HG03139 (cell line): ENCODE results near the gene RNF44.
A peak's percentile ranks its signal among the peaks of the same experiment; 100 is the strongest.
"Not testable (repeated sequence)": the region's sequence is repeated elsewhere in the genome, so short reads cannot be mapped to it uniquely, and the experiment has no call there.

Experiments
- ATAC-seq: cut with Tn5 transposase; IDR thresholded peaks from one replicate; pipeline ENCODE4 v1.9.1; 2021; ENCODE audit not compliant: unreplicated experiment

RNF44 gene

DNA sequence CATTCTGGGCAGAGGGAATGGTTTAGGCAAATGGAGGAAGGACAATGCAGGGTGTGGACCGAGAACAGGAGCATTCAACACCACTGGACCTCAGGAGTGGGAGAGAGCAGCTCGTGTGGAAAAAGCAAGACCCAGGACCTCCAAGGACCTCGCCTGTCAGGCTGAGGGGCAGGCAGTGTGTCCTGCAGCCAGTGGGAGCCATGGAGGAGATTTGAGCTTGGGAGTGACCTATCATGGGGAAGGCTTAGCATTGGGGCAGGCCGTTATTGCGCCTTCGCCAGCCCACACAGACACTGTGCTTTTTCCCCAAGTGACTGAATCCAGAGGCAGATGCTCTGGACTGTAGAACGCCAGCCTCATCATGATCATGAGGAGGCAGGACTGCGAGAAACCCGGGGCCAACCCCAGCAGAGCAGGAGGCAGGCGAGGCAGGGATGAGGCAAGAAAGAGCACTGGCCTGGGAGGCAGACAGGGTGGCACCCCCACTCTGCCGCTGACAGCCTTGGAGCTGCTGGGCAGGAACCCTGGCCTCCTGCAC is 15.2 kb upstream of the RNF44 start:
- no peak for ATAC-seq

- not testable (repeated sequence) for ATAC-seq
These were observed 13.7 kb upstream of the RNF44 start for GRCh38 chr5:176550937-176551336.

- ATAC-seq: no peak
These were observed 13.2 kb upstream of the RNF44 start for GRCh38 chr5:176550275-176550831.

DNA sequence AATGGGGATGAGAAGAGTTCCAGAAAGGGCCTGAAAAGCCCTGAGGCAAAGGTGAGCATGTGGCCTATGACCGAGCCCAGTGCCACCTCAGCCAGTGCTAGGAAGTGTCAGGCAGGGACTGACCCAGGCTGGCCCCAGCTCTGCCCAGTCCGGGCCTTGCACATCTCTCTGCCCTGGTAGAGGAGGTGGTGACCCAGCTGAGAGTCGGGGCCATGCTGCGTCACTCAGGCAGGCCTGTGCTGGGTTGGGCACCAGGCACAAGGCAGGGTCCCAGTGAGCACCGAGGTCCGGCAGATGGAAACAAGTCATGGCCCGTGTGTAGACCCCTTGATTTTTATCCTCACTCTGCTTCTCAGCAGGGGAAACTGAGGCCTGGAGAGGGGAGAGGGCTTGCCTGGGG is 12.7 kb upstream of the RNF44 start:
- ATAC-seq: no peak

GRCh38 chr5:176548967-176549444 is 11.8 kb upstream of the RNF44 start, which contains the start of gene CDHR2:
Gene CDHR2 (plus strand): TSS chr5:176549342. CDS start chr5:176565353, 16,011 bp downstream.
- no peak for ATAC-seq

DNA sequence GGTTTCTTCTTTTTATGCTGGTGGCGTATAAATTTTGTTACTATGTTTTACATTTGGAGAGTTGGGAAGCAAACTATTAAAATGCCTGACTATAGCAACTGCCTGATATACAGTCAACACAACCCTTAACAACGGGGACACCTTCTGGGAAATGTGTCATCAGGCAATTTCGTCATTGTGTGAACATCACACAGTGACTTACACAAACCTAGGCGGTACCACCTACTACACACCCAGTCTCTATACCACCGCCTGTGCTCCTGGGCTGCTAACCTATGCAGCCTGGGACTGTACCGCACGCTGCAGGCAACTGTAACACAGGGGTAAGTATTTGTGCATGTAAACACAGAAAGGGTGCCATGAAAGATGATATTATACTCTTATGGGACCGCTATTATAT is 10.6 kb upstream of the RNF44 start:
- ATAC-seq: no peak

- no peak for ATAC-seq
These were observed 8.7 kb upstream of the RNF44 start for GRCh38 chr5:176545737-176546509.

- no peak for ATAC-seq
These were observed 8.2 kb upstream of the RNF44 start for GRCh38 chr5:176545388-176545736.

DNA sequence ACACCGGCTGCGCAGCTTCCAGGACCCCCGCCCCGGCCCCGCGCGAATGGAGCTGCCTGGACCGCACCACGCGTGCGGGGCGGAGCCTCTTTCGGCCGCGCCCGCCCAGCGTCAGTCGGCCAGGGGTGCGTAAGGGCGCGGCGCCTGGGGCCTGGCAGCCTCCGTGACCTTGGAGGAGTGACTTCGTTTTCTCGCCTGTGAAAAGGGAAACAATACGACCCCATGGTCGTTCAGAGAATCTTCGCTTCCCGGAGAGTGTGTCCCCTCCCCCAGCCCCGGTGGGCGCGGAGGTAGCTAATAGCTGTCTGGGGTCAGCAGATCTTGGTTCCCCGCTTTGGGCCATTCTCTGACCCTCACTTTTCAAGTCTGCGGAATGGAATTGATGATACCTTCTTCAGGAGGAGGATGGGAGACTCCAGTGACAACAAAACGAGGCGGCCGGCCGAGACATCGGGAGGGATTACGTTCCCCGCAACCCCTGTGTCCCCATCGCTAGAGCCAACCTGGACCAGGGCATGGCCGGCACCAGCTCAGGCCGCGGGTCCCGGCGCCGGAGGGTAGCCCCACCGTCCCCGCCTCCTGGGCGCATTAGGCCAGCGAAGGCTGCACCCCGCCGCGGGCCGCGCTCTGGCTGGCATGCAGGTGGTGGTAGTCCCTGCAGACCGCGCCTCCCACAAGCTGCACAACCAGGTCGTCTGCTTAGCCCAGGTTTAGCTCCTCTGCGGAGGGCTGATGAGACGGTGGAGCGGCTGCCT is 6.4 kb upstream of the RNF44 start:
- ATAC-seq: peak; percentile 54

GRCh38 chr5:176542596-176543427 is 5.6 kb upstream of the RNF44 start:
- peak; percentile 38 for ATAC-seq

- no peak for ATAC-seq
These were observed 5.0 kb upstream of the RNF44 start for GRCh38 chr5:176542135-176542595.

GRCh38 chr5:176541338-176542134 is 4.3 kb upstream of the RNF44 start:
- no peak for ATAC-seq

- ATAC-seq: no peak
These were observed 3.7 kb upstream of the RNF44 start for GRCh38 chr5:176540956-176541337.

DNA sequence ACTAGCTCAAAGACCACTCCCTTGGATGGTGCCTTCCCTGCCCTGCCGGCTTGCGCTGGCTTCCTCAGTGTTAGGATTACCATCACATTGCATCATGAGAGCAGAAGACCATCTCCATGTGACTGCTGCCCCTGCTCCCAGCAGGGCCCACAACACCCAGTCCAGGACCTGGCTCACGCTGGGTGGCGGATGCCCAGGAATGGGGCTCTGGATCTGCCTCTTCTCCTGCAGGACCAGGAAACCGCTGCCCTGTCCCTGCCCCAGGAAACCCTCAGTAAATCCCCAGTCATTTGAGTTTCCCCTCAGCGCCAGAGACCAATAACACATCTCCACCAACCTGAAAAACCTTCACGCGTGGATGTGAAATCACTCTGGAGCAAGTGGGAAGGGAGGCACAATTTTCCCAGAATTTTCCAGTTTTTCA is 3.3 kb upstream of the RNF44 start:
- ATAC-seq: no peak

- ATAC-seq: no peak
These were observed 1.8 kb upstream of the RNF44 start for GRCh38 chr5:176538989-176539384.

- ATAC-seq: no peak
These were observed 1.2 kb upstream of the RNF44 start for GRCh38 chr5:176538230-176538988.

GRCh38 chr5:176537554-176538229 is 490 bp upstream of the RNF44 start:
- ATAC-seq: peak; percentile 60

GRCh38 chr5:176536132-176536901 is 885 bp downstream of the RNF44 start:
- ATAC-seq: no peak
